ENCODE results near the gene HSPA12B.

DNA sequence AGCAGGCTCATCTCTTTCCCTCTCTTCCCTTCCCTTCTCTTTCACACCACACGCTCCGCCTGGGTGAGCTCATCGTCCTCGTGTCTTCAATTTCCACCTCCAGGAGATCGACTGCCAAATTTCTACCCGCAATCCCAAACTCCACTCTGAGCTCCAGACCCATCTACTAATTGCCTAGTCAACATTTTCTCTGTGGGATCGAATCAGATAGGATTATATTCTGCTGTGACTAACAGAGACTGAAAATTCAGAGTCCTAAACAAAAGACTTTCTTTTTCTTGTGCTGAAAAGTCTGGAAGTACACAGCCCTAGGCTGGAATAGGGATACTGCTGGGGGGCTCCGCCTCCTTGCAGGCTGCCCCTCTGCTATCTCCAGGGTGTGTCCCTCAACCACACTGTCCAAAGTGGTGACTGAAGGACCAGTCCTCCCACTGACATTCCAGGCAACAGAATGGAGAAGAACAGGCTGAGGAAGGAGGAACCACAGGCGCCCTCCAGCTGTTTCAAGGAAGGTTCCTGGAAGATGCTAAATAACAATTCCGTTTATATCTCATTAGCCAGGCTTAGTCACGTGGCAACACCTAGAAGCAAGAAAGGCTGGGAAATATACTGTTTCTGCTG is 5.0 kb upstream of the HSPA12B start:
- TF ChIP-seq CTCF (IDR thresholded peaks at IDR 0.05; ENCODE audit: low read length) = no peak
- TF ChIP-seq EZH2 (IDR thresholded peaks at IDR 0.05; ENCODE audit: borderline replicate concordance, low read length) = no peak
